ENCODE measurements around the gene IL13.

Gene IL13

GRCh38 chr5:132664696-132665209 is 6.8 kb downstream of the IL13 start:
- H3K4me1 ChIP-seq (ENCODE audit: control insufficient read depth, low read length), result no peaks in the 10 kb centered on the region
- no peaks in the 10 kb centered on the region for H3K9me2 ChIP-seq (replicated peaks; ENCODE audit: control insufficient read depth, low read length)
- H3K79me2 ChIP-seq (ENCODE audit: control insufficient read depth, low read length), result no peaks in the 10 kb centered on the region
- no peak for TF ChIP-seq EZH2phosphoT487 (IDR thresholded peaks at IDR 0.05; ENCODE audit: borderline replicate concordance, low read length)
- no peak for TF ChIP-seq CTCF (IDR thresholded peaks at IDR 0.05; ENCODE audit: low read depth, low read length, poor library complexity, severe bottlenecking)
- H3K4me2 ChIP-seq (ENCODE audit: low read length), result no peak overlapping the region
- H3K27me3 ChIP-seq (ENCODE audit: control insufficient read depth, low read length), result no peaks in the 10 kb centered on the region
- no peaks in the 10 kb centered on the region for H3K9me3 ChIP-seq (ENCODE audit: control insufficient read depth, insufficient read depth, low read length)
- no peaks in the 10 kb centered on the region for H3K36me3 ChIP-seq (ENCODE audit: control insufficient read depth, low read length)
- H3K4me3 ChIP-seq (ENCODE audit: low read length), result no peak overlapping the region
- no peaks in the 10 kb centered on the region for H3F3A ChIP-seq (ENCODE audit: control insufficient read depth, insufficient read depth)
- no peak overlapping the region for H3K27ac ChIP-seq (ENCODE audit: low read depth, low read length)
- no peaks in the 10 kb centered on the region for H4K20me1 ChIP-seq (ENCODE audit: control insufficient read depth, insufficient read depth, low read depth, low read length)

- Histone ChIP-seq H3F3A (ENCODE audit: control insufficient read depth, insufficient read depth) (no peaks in the 10 kb centered on the region), H4K20me1 (ENCODE audit: control insufficient read depth, insufficient read depth, low read depth, low read length) (no peaks in the 10 kb centered on the region), H3K9me2 (replicated peaks; ENCODE audit: control insufficient read depth, low read length) (no peaks in the 10 kb centered on the region), H3K79me2 (ENCODE audit: control insufficient read depth, low read length) (no peaks in the 10 kb centered on the region), H3K4me3 (ENCODE audit: low read length) (no peak overlapping the region), H3K27me3 (ENCODE audit: control insufficient read depth, low read length) (no peaks in the 10 kb centered on the region), H3K4me2 (ENCODE audit: low read length) (no peak overlapping the region), H3K36me3 (ENCODE audit: control insufficient read depth, low read length) (no peaks in the 10 kb centered on the region), H3K4me1 (ENCODE audit: control insufficient read depth, low read length) (no peaks in the 10 kb centered on the region), H3K27ac (ENCODE audit: low read depth, low read length) (no peak overlapping the region), H3K9me3 (ENCODE audit: control insufficient read depth, insufficient read depth, low read length) (no peaks in the 10 kb centered on the region)
- TF ChIP-seq CTCF (IDR thresholded peaks at IDR 0.05; ENCODE audit: low read depth, low read length, poor library complexity, severe bottlenecking) (no peak), EZH2phosphoT487 (IDR thresholded peaks at IDR 0.05; ENCODE audit: borderline replicate concordance, low read length) (no peak)
These were observed 7.7 kb downstream of the IL13 start for GRCh38 chr5:132665574-132666080.

- Histone ChIP-seq H3F3A (ENCODE audit: control insufficient read depth, insufficient read depth) (no peaks in the 10 kb centered on the region), H3K27ac (ENCODE audit: low read depth, low read length) (no peak overlapping the region), H3K4me2 (ENCODE audit: low read length) (no peak overlapping the region), H3K4me1 (ENCODE audit: control insufficient read depth, low read length) (no peaks in the 10 kb centered on the region), H3K4me3 (ENCODE audit: low read length) (no peak overlapping the region), H3K9me3 (ENCODE audit: control insufficient read depth, insufficient read depth, low read length) (no peaks in the 10 kb centered on the region), H4K20me1 (ENCODE audit: control insufficient read depth, insufficient read depth, low read depth, low read length) (no peaks in the 10 kb centered on the region), H3K27me3 (ENCODE audit: control insufficient read depth, low read length) (no peaks in the 10 kb centered on the region), H3K36me3 (ENCODE audit: control insufficient read depth, low read length) (no peaks in the 10 kb centered on the region), H3K79me2 (ENCODE audit: control insufficient read depth, low read length) (no peaks in the 10 kb centered on the region), H3K9me2 (replicated peaks; ENCODE audit: control insufficient read depth, low read length) (no peaks in the 10 kb centered on the region)
- TF ChIP-seq EZH2phosphoT487 (IDR thresholded peaks at IDR 0.05; ENCODE audit: borderline replicate concordance, low read length) (no peak), CTCF (IDR thresholded peaks at IDR 0.05; ENCODE audit: low read depth, low read length, poor library complexity, severe bottlenecking) (no peak)
These were observed 8.5 kb downstream of the IL13 start for GRCh38 chr5:132666310-132667123.
